HepG2 (cell line): ENCODE data around the gene GSTM4. TPM values are rescaled to one million over a fixed set of nuclear protein-coding genes. Genes with fewer than 3 reads are reported as not detected.

Experiments used
- ARNT2 ChIP-seq: sonication (generic); formaldehyde crosslinking; IDR thresholded peaks from 2 replicates; pipeline ENCODE4 v1.8.0; 2022; ENCODE audit warnings: mild to moderate bottlenecking, low read depth, missing genetic modification reagents, moderate library complexity
- ATAD3A ChIP-seq: sonication (generic); formaldehyde crosslinking; IDR thresholded peaks from 2 replicates; pipeline ENCODE4 v1.4.0; 2020; ENCODE audit warnings: missing genetic modification reagents
- CCAR2 ChIP-seq: fragments of 200-400 bp; formaldehyde crosslinking; optimal IDR thresholded peaks from 2 replicates; pipeline ENCODE3; 2018; ENCODE audit warnings: low read depth, mild to moderate bottlenecking, low read length, moderate library complexity
- CEBPB ChIP-seq: IDR thresholded peaks from 2 replicates; pipeline ENCODE4 v1.6.1; 2011; ENCODE audit warnings: low read depth, low read length, improper control_type of control experiment, borderline replicate concordance
- CENPBD1 ChIP-seq: sonication (generic); formaldehyde crosslinking; IDR thresholded peaks from 2 replicates; pipeline ENCODE4 v1.8.0; 2022; ENCODE audit warnings: missing genetic modification reagents, low read depth, mild to moderate bottlenecking, borderline replicate concordance
- DZIP1 ChIP-seq: sonication (generic); formaldehyde crosslinking; IDR thresholded peaks from 2 replicates; pipeline ENCODE4 v1.5.0; 2020; ENCODE audit warnings: mild to moderate bottlenecking, missing genetic modification reagents
- FLYWCH1 ChIP-seq: sonication (generic); formaldehyde crosslinking; IDR thresholded peaks from 2 replicates; pipeline ENCODE4 v1.8.1; 2023; ENCODE audit warnings: mild to moderate bottlenecking, missing genetic modification reagents
- HNF4G ChIP-seq, 2 experiments: sonication (generic) in 1 of 2; formaldehyde crosslinking in 1 of 2; IDR thresholded peaks; 2 replicates each; pipeline versions ENCODE4 v1.4.0 to v1.6.1; 2011 to 2020; ENCODE audit warnings: borderline replicate concordance in 2 of 2, low read depth in 2 of 2, mild to moderate bottlenecking in 2 of 2, low read length in 1 of 2, missing genetic modification reagents in 1 of 2, moderate library complexity in 1 of 2
- HOXA3 ChIP-seq: sonication (generic); formaldehyde crosslinking; IDR thresholded peaks from 2 replicates; pipeline ENCODE4 v1.5.0; 2020; ENCODE audit warnings: missing genetic modification reagents
- KDM3A ChIP-seq: IDR thresholded peaks from 2 replicates; pipeline ENCODE4 v1.6.1; 2018; ENCODE audit warnings: low read depth, missing compliant biosample characterization
- MAFF ChIP-seq: IDR thresholded peaks from 2 replicates; pipeline ENCODE4 v1.6.1; 2011; ENCODE audit warnings: low read depth, low read length, improper control_type of control experiment
- NR1H2 ChIP-seq: sonication (generic); formaldehyde crosslinking; IDR thresholded peaks from 2 replicates; pipeline ENCODE4 v1.8.1; 2022; ENCODE audit warnings: low read depth, missing genetic modification reagents, borderline replicate concordance
- SALL2 ChIP-seq: sonication (generic); formaldehyde crosslinking; IDR thresholded peaks from 2 replicates; pipeline ENCODE4 v1.8.1; 2023; ENCODE audit warnings: mild to moderate bottlenecking, missing genetic modification reagents, inconsistent platforms
- TARDBP ChIP-seq: sonication (generic); formaldehyde crosslinking; IDR thresholded peaks from 2 replicates; pipeline ENCODE4 v1.8.0; 2022; ENCODE audit warnings: mild to moderate bottlenecking, missing genetic modification reagents
- TCF7 ChIP-seq: sonication (generic); IDR thresholded peaks from 2 replicates; pipeline ENCODE4 v1.6.1; 2016; ENCODE audit warnings: antibody characterized with exemption, low read depth
- TEAD2 ChIP-seq: sonication (generic); formaldehyde crosslinking; IDR thresholded peaks from 2 replicates; pipeline ENCODE4 v1.9.0; 2021; ENCODE audit warnings: missing genetic modification reagents
- THAP8 ChIP-seq: sonication (generic); formaldehyde crosslinking; IDR thresholded peaks from 2 replicates; pipeline ENCODE4 v1.5.1; 2020; ENCODE audit warnings: missing genetic modification reagents, mild to moderate bottlenecking, borderline replicate concordance
- TP53 ChIP-seq: sonication (generic); formaldehyde crosslinking; conservative IDR thresholded peaks from 2 replicates; pipeline ENCODE4 v1.4.0; 2020; ENCODE audit warnings: missing genetic modification reagents
- YEATS2 ChIP-seq: sonication (generic); formaldehyde crosslinking; IDR thresholded peaks from 2 replicates; pipeline ENCODE4 v1.4.0; 2020; ENCODE audit warnings: missing genetic modification reagents, borderline replicate concordance
- ZNF124 ChIP-seq: sonication (generic); formaldehyde crosslinking; IDR thresholded peaks from 2 replicates; pipeline ENCODE4 v1.4.0; 2020; ENCODE audit warnings: missing genetic modification reagents
- ZNF331 ChIP-seq: sonication (generic); formaldehyde crosslinking; IDR thresholded peaks from 2 replicates; pipeline ENCODE4 v1.4.0; 2020; ENCODE audit warnings: missing genetic modification reagents
- ZNF510 ChIP-seq: sonication (generic); formaldehyde crosslinking; IDR thresholded peaks from 2 replicates; pipeline ENCODE4 v1.4.0; 2020; ENCODE audit warnings: low read depth, mild to moderate bottlenecking, missing genetic modification reagents
- ZNF704 ChIP-seq: sonication (generic); formaldehyde crosslinking; IDR thresholded peaks from 2 replicates; pipeline ENCODE4 v1.8.1; 2023; ENCODE audit warnings: mild to moderate bottlenecking, inconsistent platforms, moderate library complexity, missing genetic modification reagents, borderline replicate concordance
- ZNF713 ChIP-seq: sonication (generic); formaldehyde crosslinking; IDR thresholded peaks from 2 replicates; pipeline ENCODE4 v1.4.0; 2020; ENCODE audit warnings: mild to moderate bottlenecking, missing genetic modification reagents
- ZNF737 ChIP-seq: sonication (generic); formaldehyde crosslinking; IDR thresholded peaks from 2 replicates; pipeline ENCODE4 v1.5.0; 2020; ENCODE audit warnings: missing genetic modification reagents, mild to moderate bottlenecking, borderline replicate concordance
- ZSCAN9 ChIP-seq: IDR thresholded peaks from 2 replicates; pipeline ENCODE4 v1.6.1; 2016; ENCODE audit warnings: borderline replicate concordance
- polyA plus RNA-seq, 8 experiments: library from polyadenylated mRNA; depleted of rRNA in 3 of 8; stranded (reverse) in 7 of 8; unstranded in 1 of 8; fragments of >200 nt; fragmentation: Illumina TruSeq in 4 of 8; extraction: Trizol in 4 of 8; gene quantifications; 2 replicates each; pipeline versions ENCODE4 v1.2.1 to v1.2.3, GENCODE V29; 2011 to 2016; ENCODE audit warnings: low read depth in 4 of 8, missing spikeins in 1 of 8, mixed read lengths in 1 of 8; ENCODE audit not compliant: insufficient read depth in 1 of 8
- total RNA-seq, 5 experiments: library from RNA; depleted of rRNA; stranded (reverse); fragments of >200 nt; fragmentation: Illumina TruSeq; extraction: Trizol; gene quantifications; 2 replicates each; pipeline ENCODE4 v1.2.3, GENCODE V29; 2016; ENCODE audit warnings: low read depth in 1 of 5

Gene GSTM4
- total and polyA plus RNA-seq, 2 of the 13 experiments (the other 11 are each of a cell fraction or from before 2014, with no cell fraction given) = 25.3 to 40.8 TPM

GRCh38 chr1:109643385-109644230, 12.3 kb upstream of the GSTM4 start (continued):
- TF ChIP-seq ZNF331 = no peak
- TF ChIP-seq CCAR2 = no peak
- TF ChIP-seq ATAD3A (CRISPR knock-in tag) = no peak
- TF ChIP-seq HNF4G (IDR thresholded peaks at IDR 0.05; ENCODE audit: borderline replicate concordance, low read depth, low read length) = peak; percentile 11; the same call in 1 of the 2 replicates
- TF ChIP-seq HNF4G (CRISPR knock-in tag; IDR thresholded peaks at IDR 0.05; ENCODE audit: borderline replicate concordance, low read depth) = no peak
- no peak for TF ChIP-seq NR1H2 (CRISPR knock-in tag)
- TF ChIP-seq FLYWCH1 (CRISPR knock-in tag) = no peak
- TF ChIP-seq KDM3A (CRISPR knock-in tag) = 0 out of 2 replicates have a peak, but pooled peaks have one; percentile 21
- TF ChIP-seq ZNF704 (CRISPR knock-in tag) = no peak
- no peak for TF ChIP-seq ZNF124 (CRISPR knock-in tag)
- TF ChIP-seq ZSCAN9 (CRISPR knock-in tag) = no peak
- TF ChIP-seq CENPBD1 (CRISPR knock-in tag) = no peak
- no peak for TF ChIP-seq ZNF510 (CRISPR knock-in tag)
- TF ChIP-seq MAFF = no peak
- TF ChIP-seq SALL2 = no peak
- TF ChIP-seq ZNF713 (CRISPR knock-in tag) = no peak
- no peak for TF ChIP-seq ZNF737 (CRISPR knock-in tag)
- no peak for TF ChIP-seq THAP8
- TF ChIP-seq HOXA3 = 0 out of 2 replicates have a peak, but pooled peaks have one; percentile 25
- no peak for TF ChIP-seq CEBPB
- no peak for TF ChIP-seq TCF7
- TF ChIP-seq ARNT2 (CRISPR knock-in tag) = peak; percentile 56; the same call in 1 of the 2 replicates
- TF ChIP-seq TP53 (CRISPR knock-in tag) = no peak
- no peak for TF ChIP-seq DZIP1 (CRISPR knock-in tag)
- TF ChIP-seq YEATS2 = no peak
- no peak for TF ChIP-seq TARDBP (CRISPR knock-in tag)
- no peak for TF ChIP-seq TEAD2
